ENCODE results near the gene CELF4.

GRCh38 chr18:37282386-37283037 is 283.1 kb downstream of the CELF4 start:
- no peak for TF ChIP-seq EP300 (IDR thresholded peaks at IDR 0.05)
- no peak for TF ChIP-seq CTCF (IDR thresholded peaks at IDR 0.05)
